ENCODE results near the gene MEGF8. TPM values are rescaled to one million over a fixed set of nuclear protein-coding genes. Genes with fewer than 3 reads are reported as not detected.

MEGF8 gene
- total and polyA plus RNA-seq, 2 experiments from 2014 or later: 5.4 to 26.6 TPM

GRCh38 chr19:42374826-42375376 lies 49.5 kb downstream of the MEGF8 start:
- TF ChIP-seq EZH2 (IDR thresholded peaks at IDR 0.05; ENCODE audit: insufficient read depth, poor library complexity, severe bottlenecking) (no peak), EZH2phosphoT487 (IDR thresholded peaks at IDR 0.05; ENCODE audit: insufficient read depth, low read depth) (no peak)
- no peaks in the 10 kb centered on the region for H3K9me2 ChIP-seq (ENCODE audit: insufficient read depth)
- no peak overlapping the region for H3K9ac ChIP-seq
- no peak for DNase-seq
- H4K20me1 ChIP-seq (ENCODE audit: insufficient read depth): no peaks in the 10 kb centered on the region
- H3K36me3 ChIP-seq (ENCODE audit: low read depth): no peaks in the 10 kb centered on the region
- WGBS, 2 experiments (ENCODE audit: low coverage in 1 of 2, low lambda C conversion rate in 2 of 2, missing lambda C conversion rate in 2 of 2): 92 to 93% methylated on average over 11 of the region's 11 CpGs
- H3K79me2 ChIP-seq (ENCODE audit: insufficient read depth): no peaks in the 10 kb centered on the region
- no peaks in the 10 kb centered on the region for H3K27me3 ChIP-seq (replicated peaks; ENCODE audit: insufficient read depth)
- H3K4me2 ChIP-seq (ENCODE audit: unreplicated experiment): no peak overlapping the region
- H3K27ac ChIP-seq: no peak overlapping the region
- no peaks in the 10 kb centered on the region for H3K4me1 ChIP-seq (ENCODE audit: insufficient read depth)
- H3K4me3 ChIP-seq: no peak overlapping the region
- in situ Hi-C loops (cut with MboI): no loop called here
- H2AFZ ChIP-seq: no peak overlapping the region
- H3F3A ChIP-seq (ENCODE audit: insufficient read depth): no peaks in the 10 kb centered on the region
- no peaks in the 10 kb centered on the region for H3K9me3 ChIP-seq (ENCODE audit: low read depth)

- WGBS, 2 experiments (ENCODE audit: low coverage in 1 of 2, low lambda C conversion rate in 2 of 2, missing lambda C conversion rate in 2 of 2): 92 to 94% methylated on average over 48 to 52 of the region's 54 CpGs
- Histone ChIP-seq H3K4me1 (ENCODE audit: insufficient read depth) (no peaks in the 10 kb centered on the region), H3K27me3 (replicated peaks; ENCODE audit: insufficient read depth) (no peaks in the 10 kb centered on the region), H3K9me2 (ENCODE audit: insufficient read depth) (no peaks in the 10 kb centered on the region), H3K79me2 (ENCODE audit: insufficient read depth) (no peaks in the 10 kb centered on the region), H3K36me3 (ENCODE audit: low read depth) (no peaks in the 10 kb centered on the region), H3K4me2 (ENCODE audit: unreplicated experiment) (no peak overlapping the region), H3K9me3 (ENCODE audit: low read depth) (no peaks in the 10 kb centered on the region), H3F3A (ENCODE audit: insufficient read depth) (no peaks in the 10 kb centered on the region), H3K27ac (no peak overlapping the region), H4K20me1 (ENCODE audit: insufficient read depth) (no peaks in the 10 kb centered on the region), H3K9ac (no peak overlapping the region), H2AFZ (no peak overlapping the region), H3K4me3 (no peak overlapping the region)
- in situ Hi-C loops (cut with MboI): no loop called here
- DNase-seq: no peak
- TF ChIP-seq EZH2phosphoT487 (IDR thresholded peaks at IDR 0.05; ENCODE audit: insufficient read depth, low read depth) (no peak), EZH2 (IDR thresholded peaks at IDR 0.05; ENCODE audit: insufficient read depth, poor library complexity, severe bottlenecking) (no peak)
These were observed 50.2 kb downstream of the MEGF8 start for GRCh38 chr19:42375415-42376176.

- no peaks in the 10 kb centered on the region for H3K79me2 ChIP-seq (ENCODE audit: insufficient read depth)
- H3K27me3 ChIP-seq (replicated peaks; ENCODE audit: insufficient read depth): no peaks in the 10 kb centered on the region
- no peak for TF ChIP-seq EZH2phosphoT487 (IDR thresholded peaks at IDR 0.05; ENCODE audit: insufficient read depth, low read depth)
- no peak for TF ChIP-seq EZH2 (IDR thresholded peaks at IDR 0.05; ENCODE audit: insufficient read depth, poor library complexity, severe bottlenecking)
- H3K9ac ChIP-seq: no peak overlapping the region
- H3K4me1 ChIP-seq (ENCODE audit: insufficient read depth): no peaks in the 10 kb centered on the region
- WGBS, 2 experiments (ENCODE audit: low coverage in 1 of 2, low lambda C conversion rate in 2 of 2, missing lambda C conversion rate in 2 of 2): 93 to 95% methylated on average over 17 of the region's 17 CpGs
- H2AFZ ChIP-seq: no peak overlapping the region
- H3K4me3 ChIP-seq: no peak overlapping the region
- H3K27ac ChIP-seq: no peak overlapping the region
- no peaks in the 10 kb centered on the region for H4K20me1 ChIP-seq (ENCODE audit: insufficient read depth)
- no peaks in the 10 kb centered on the region for H3K9me2 ChIP-seq (ENCODE audit: insufficient read depth)
- H3K4me2 ChIP-seq (ENCODE audit: unreplicated experiment): no peak overlapping the region
- no peaks in the 10 kb centered on the region for H3K9me3 ChIP-seq (ENCODE audit: low read depth)
- H3K36me3 ChIP-seq (ENCODE audit: low read depth): no peaks in the 10 kb centered on the region
- H3F3A ChIP-seq (ENCODE audit: insufficient read depth): no peaks in the 10 kb centered on the region
- in situ Hi-C loops (cut with MboI): no loop called here
- no peak for DNase-seq
These were observed 50.7 kb downstream of the MEGF8 start for GRCh38 chr19:42376177-42376555.

GRCh38 chr19:42378225-42379215 lies 53.1 kb downstream of the MEGF8 start:
- 73 to 76% methylated on average over 17 of the region's 17 CpGs for WGBS, 2 experiments (ENCODE audit: low coverage in 1 of 2, low lambda C conversion rate in 2 of 2, missing lambda C conversion rate in 2 of 2)
- no peak overlapping the region for H3K4me3 ChIP-seq

More at GRCh38 chr19:42378225-42379215, 53.1 kb downstream of the MEGF8 start:
- H3K27me3 ChIP-seq (replicated peaks; ENCODE audit: insufficient read depth): peaks cover 3% of the 10 kb centered on the region; the same call in 1 of the 2 replicates
- no peaks in the 10 kb centered on the region for H3K9me3 ChIP-seq (ENCODE audit: low read depth)
- H3K4me1 ChIP-seq (ENCODE audit: insufficient read depth): no peaks in the 10 kb centered on the region
- no peak overlapping the region for H3K27ac ChIP-seq
- no peaks in the 10 kb centered on the region for H3F3A ChIP-seq (ENCODE audit: insufficient read depth)
- TF ChIP-seq EZH2phosphoT487 (IDR thresholded peaks at IDR 0.05; ENCODE audit: insufficient read depth, low read depth) (no peak), EZH2 (IDR thresholded peaks at IDR 0.05; ENCODE audit: insufficient read depth, poor library complexity, severe bottlenecking) (no peak)
- no peaks in the 10 kb centered on the region for H3K79me2 ChIP-seq (ENCODE audit: insufficient read depth)
- H4K20me1 ChIP-seq (ENCODE audit: insufficient read depth): no peaks in the 10 kb centered on the region
- in situ Hi-C loops (cut with MboI): no loop called here
- H3K36me3 ChIP-seq (ENCODE audit: low read depth): no peaks in the 10 kb centered on the region
- H3K9me2 ChIP-seq (ENCODE audit: insufficient read depth): no peaks in the 10 kb centered on the region
- H2AFZ ChIP-seq: no peak overlapping the region
- no peak overlapping the region for H3K4me2 ChIP-seq (ENCODE audit: unreplicated experiment)
- DNase-seq: no peak
- no peak overlapping the region for H3K9ac ChIP-seq
